Panc1 (cell line): ENCODE data around the gene ZNF681.

Experiments used
- CTCF ChIP-seq: fragments of 450-650 bp; IDR thresholded peaks from 2 replicates; pipeline ENCODE4 v1.5.1; 2017; ENCODE audit warnings: mild to moderate bottlenecking
- POLR2AphosphoS5 ChIP-seq: IDR thresholded peaks from 2 replicates; pipeline ENCODE4 v1.6.1; 2012; ENCODE audit warnings: mild to moderate bottlenecking, low read depth, low read length, moderate library complexity
- REST ChIP-seq, 2 experiments: IDR thresholded peaks; 2 replicates each; pipeline ENCODE4 v1.6.1; 2011 to 2012; ENCODE audit warnings: low read depth in 2 of 2, control low read depth in 1 of 2, low read length in 1 of 2, mild to moderate bottlenecking in 1 of 2, moderate library complexity in 1 of 2; ENCODE audit not compliant: insufficient read depth in 1 of 2
- SIN3A ChIP-seq: IDR thresholded peaks from 2 replicates; pipeline ENCODE4 v1.6.1; 2012; ENCODE audit warnings: low read depth, mild to moderate bottlenecking, low read length, moderate library complexity, borderline replicate concordance; ENCODE audit not compliant: insufficient read depth
- TCF7L2 ChIP-seq: IDR thresholded peaks from 2 replicates; pipeline ENCODE4 v1.6.1; 2011; ENCODE audit warnings: mild to moderate bottlenecking, low read depth, low read length, inconsistent platforms

- TF ChIP-seq CTCF, result no peak
- TF ChIP-seq POLR2AphosphoS5, result no peak
- no peak for TF ChIP-seq SIN3A
- TF ChIP-seq REST (IDR thresholded peaks at IDR 0.05; ENCODE audit: insufficient read depth in 1 of 2, low read depth in 2 of 2, low read length in 1 of 2), result no peak
- TF ChIP-seq TCF7L2, result no peak
These were observed 19.9 kb upstream of the ZNF681 start for GRCh38 chr19:23778566-23778965.
